Testis (tissue), 2 donors: ENCODE results near the gene LEMD2.

ENCODE experiments used
- CTCF ChIP-seq, 3 experiments: fragments of 450-650 bp in 2 of 3; fragments of 200-600 bp in 1 of 3; sonication (generic) in 1 of 3; IDR thresholded peaks; one replicate each; pipeline ENCODE4 v1.5.1; 2016 to 2019; ENCODE audit warnings: antibody characterized with exemption in 3 of 3, mild to moderate bottlenecking in 2 of 3, moderate library complexity in 1 of 3
- POLR2A ChIP-seq: fragments of 450-650 bp; IDR thresholded peaks from one replicate; pipeline ENCODE4 v1.6.1; 2017; ENCODE audit warnings: antibody characterized with exemption, mild to moderate bottlenecking, moderate library complexity

DNA sequence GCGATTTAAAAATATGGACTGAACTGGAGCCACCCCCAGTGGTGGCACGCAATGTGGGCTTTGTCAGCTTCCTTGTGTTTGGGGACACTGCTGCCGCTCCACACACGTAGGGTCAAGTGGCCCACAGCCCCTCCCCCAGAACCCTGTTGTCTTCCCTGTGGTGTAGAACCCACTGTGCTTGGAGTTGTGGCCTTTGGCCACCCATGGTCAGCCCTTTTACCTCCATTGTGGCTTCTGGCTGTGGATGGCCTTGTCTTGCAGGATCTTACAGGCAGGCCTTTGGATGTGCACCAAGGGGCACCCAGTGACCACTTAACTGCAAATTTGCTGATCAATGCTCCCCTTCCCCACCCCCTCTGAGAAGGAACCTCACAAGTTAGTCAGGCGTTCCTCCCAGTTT lies 2.0 kb upstream of the LEMD2 start:
- TF ChIP-seq POLR2A (no peak), CTCF (IDR thresholded peaks at IDR 0.05) (no peak)
